ENCODE data around the gene ATF2. TPM values are rescaled to one million over a fixed set of nuclear protein-coding genes. Genes with fewer than 3 reads are reported as not detected.

The ATF2 gene
- polyA plus RNA-seq, 3 donors = 17.4 to 24.0 (median 22.1) TPM

DNA sequence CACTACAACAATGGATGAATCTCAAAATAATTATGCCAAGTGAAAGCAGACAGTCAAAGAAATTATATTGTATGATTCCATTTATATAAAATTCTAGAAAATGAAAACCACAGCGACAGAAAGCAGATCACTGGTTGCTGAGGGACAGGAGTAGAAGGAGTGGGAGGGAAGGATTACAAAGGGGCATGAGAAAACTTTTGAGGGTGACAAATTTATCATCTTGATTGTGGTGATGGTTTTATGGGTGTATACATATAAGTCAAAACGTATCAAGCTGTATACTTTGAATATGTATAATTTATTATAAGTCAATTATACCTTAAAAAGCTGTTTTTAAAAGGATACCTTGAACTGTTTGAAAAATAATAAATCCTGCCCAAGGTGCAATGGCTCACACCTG, 27.7 kb downstream of the ATF2 start:
- WGBS (ENCODE audit: insufficient coverage) = no CpG with 5 or more reads among the region's 2 CpGs
- H3K27me3 ChIP-seq (ENCODE audit: control insufficient read depth in 2 of 2, insufficient read depth in 2 of 2, low read length in 2 of 2) = no peaks in the 10 kb centered on the region
- H3K27ac Mint-ChIP-seq = peak overlapping the region in 1 of 7 donors; percentile 75
- H3K9me3 ChIP-seq (replicated peaks in 1 of 2; ENCODE audit: control insufficient read depth in 1 of 2, insufficient read depth in 1 of 2, low read length in 2 of 2) = no peaks in the 10 kb centered on the region
- no peak overlapping the region for H3K27ac ChIP-seq (ENCODE audit: low read depth in 1 of 2, low read length in 2 of 2)
- peaks cover 18 to 61% of the 10 kb centered on the region in 2 donors for H3K36me3 ChIP-seq (replicated peaks in 1 of 2; ENCODE audit: control insufficient read depth in 1 of 2, insufficient read depth in 2 of 2, low read length in 2 of 2)
- no peak overlapping the region for H3K4me3 ChIP-seq (replicated peaks in 1 of 3; ENCODE audit: low read depth in 2 of 3, low read length in 3 of 3)
- no peak overlapping the region for H3K4me3 Mint-ChIP-seq
- DNase-seq = no peak
- H3K9me3 Mint-ChIP-seq = no peaks in the 10 kb centered on the region
- H2AFZ ChIP-seq (ENCODE audit: insufficient read depth, low read depth, low read length, poor library complexity, severe bottlenecking) = no peak overlapping the region
- H3K27me3 Mint-ChIP-seq (ENCODE audit: low read depth in 3 of 3) = no peaks in the 10 kb centered on the region
- TF ChIP-seq, protein P1, sequence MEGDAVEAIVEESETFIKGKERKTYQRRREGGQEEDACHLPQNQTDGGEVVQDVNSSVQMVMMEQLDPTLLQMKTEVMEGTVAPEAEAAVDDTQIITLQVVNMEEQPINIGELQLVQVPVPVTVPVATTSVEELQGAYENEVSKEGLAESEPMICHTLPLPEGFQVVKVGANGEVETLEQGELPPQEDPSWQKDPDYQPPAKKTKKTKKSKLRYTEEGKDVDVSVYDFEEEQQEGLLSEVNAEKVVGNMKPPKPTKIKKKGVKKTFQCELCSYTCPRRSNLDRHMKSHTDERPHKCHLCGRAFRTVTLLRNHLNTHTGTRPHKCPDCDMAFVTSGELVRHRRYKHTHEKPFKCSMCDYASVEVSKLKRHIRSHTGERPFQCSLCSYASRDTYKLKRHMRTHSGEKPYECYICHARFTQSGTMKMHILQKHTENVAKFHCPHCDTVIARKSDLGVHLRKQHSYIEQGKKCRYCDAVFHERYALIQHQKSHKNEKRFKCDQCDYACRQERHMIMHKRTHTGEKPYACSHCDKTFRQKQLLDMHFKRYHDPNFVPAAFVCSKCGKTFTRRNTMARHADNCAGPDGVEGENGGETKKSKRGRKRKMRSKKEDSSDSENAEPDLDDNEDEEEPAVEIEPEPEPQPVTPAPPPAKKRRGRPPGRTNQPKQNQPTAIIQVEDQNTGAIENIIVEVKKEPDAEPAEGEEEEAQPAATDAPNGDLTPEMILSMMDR (IDR thresholded peaks at IDR 0.05) = no peak
- peaks cover 79% of the 10 kb centered on the region for H4K20me1 ChIP-seq (ENCODE audit: insufficient read depth, low read length)
- peaks cover 0 to 5% of the 10 kb centered on the region in 2 donors for H3K4me1 ChIP-seq (ENCODE audit: control insufficient read depth in 1 of 2, insufficient read depth in 2 of 2, low read length in 2 of 2)
- no peak overlapping the region for H3K4me2 ChIP-seq (replicated peaks; ENCODE audit: extremely low read depth, low read length, poor library complexity, severe bottlenecking)
- peaks cover 71% of the 10 kb centered on the region for H3K79me2 ChIP-seq (ENCODE audit: insufficient read depth, low read length)
- intact Hi-C loops (cut with micrococcal nuclease) = no loop called here
- peaks cover 13% of the 10 kb centered on the region for H3K4me1 Mint-ChIP-seq
- H3K9ac ChIP-seq (ENCODE audit: insufficient read depth, low read length, poor library complexity, severe bottlenecking) = no peak overlapping the region
- H3K36me3 Mint-ChIP-seq = peaks cover 34 to 54% of the 10 kb centered on the region in 2 donors

DNA sequence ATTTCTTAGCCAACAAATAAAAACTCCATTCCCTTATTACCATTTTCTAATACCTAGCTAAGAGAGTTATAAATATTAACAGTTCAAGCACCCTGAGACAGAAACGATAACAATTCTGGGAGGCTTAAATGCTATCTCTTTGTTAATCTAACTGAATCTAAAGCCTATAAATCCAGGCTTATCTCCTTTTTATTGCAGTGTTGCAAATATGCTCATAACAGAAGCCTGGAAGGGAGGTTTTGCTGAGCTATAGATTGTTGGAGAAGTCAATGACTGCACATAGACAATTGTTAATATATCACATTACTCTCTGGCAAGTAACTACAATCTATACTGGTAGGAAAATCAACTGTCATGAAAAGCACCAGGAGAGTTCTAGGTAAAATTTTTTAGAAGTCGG, 30.2 kb downstream of the ATF2 start:
- Histone ChIP-seq H3K27ac (ENCODE audit: low read depth in 1 of 2, low read length in 2 of 2) (no peak overlapping the region), H2AFZ (ENCODE audit: insufficient read depth, low read depth, low read length, poor library complexity, severe bottlenecking) (no peak overlapping the region), H3K36me3 (replicated peaks in 1 of 2; ENCODE audit: control insufficient read depth in 1 of 2, insufficient read depth in 2 of 2, low read length in 2 of 2) (peaks cover 33 to 74% of the 10 kb centered on the region in 2 donors), H3K4me2 (replicated peaks; ENCODE audit: extremely low read depth, low read length, poor library complexity, severe bottlenecking) (no peak overlapping the region), H3K9me3 (replicated peaks in 1 of 2; ENCODE audit: control insufficient read depth in 1 of 2, insufficient read depth in 1 of 2, low read length in 2 of 2) (no peaks in the 10 kb centered on the region), H3K79me2 (ENCODE audit: insufficient read depth, low read length) (peaks cover 47% of the 10 kb centered on the region), H4K20me1 (ENCODE audit: insufficient read depth, low read length) (peaks cover 53% of the 10 kb centered on the region), H3K9ac (ENCODE audit: insufficient read depth, low read length, poor library complexity, severe bottlenecking) (no peak overlapping the region), H3K4me3 (replicated peaks in 1 of 3; ENCODE audit: low read depth in 2 of 3, low read length in 3 of 3) (no peak overlapping the region), H3K27me3 (ENCODE audit: control insufficient read depth in 2 of 2, insufficient read depth in 2 of 2, low read length in 2 of 2) (no peaks in the 10 kb centered on the region), H3K4me1 (ENCODE audit: control insufficient read depth in 1 of 2, insufficient read depth in 2 of 2, low read length in 2 of 2) (peaks cover 0 to 3% of the 10 kb centered on the region in 2 donors)
- Mint-ChIP-seq H3K4me3 (no peak overlapping the region), H3K36me3 (peaks cover 43 to 65% of the 10 kb centered on the region in 2 donors), H3K27ac (peak overlapping the region in 1 of 7 donors; percentile 70), H3K4me1 (peaks cover 11% of the 10 kb centered on the region), H3K9me3 (no peaks in the 10 kb centered on the region), H3K27me3 (ENCODE audit: low read depth in 3 of 3) (no peaks in the 10 kb centered on the region)
- DNase-seq = no peak
- TF ChIP-seq, protein P1 (IDR thresholded peaks at IDR 0.05) = no peak
- intact Hi-C loops (cut with micrococcal nuclease) = no loop called here
- WGBS (ENCODE audit: insufficient coverage) = no CpG with 5 or more reads among the region's 2 CpGs
